Neuronal stem cell (in vitro differentiated cells): Measurements from ENCODE around the gene PTGS1.

Source experiments
- DNase-seq: peaks from one replicate; pipeline ENCODE4 v3.0.0-alpha.2; 2013; ENCODE audit warnings: low spot score
- H2AFZ ChIP-seq: one replicate; pipeline ENCODE4 v1.6.1; 2013; ENCODE audit warnings: mild to moderate bottlenecking, low read length, inconsistent platforms
- H2AK5ac ChIP-seq: 2 replicates; pipeline ENCODE4 v1.6.1; 2013; ENCODE audit warnings: low read depth, mild to moderate bottlenecking, inconsistent platforms, low read length, moderate library complexity, mixed read lengths
- H2BK120ac ChIP-seq: 2 replicates; pipeline ENCODE4 v1.6.1; 2013; ENCODE audit warnings: low read depth, mild to moderate bottlenecking, inconsistent platforms, low read length, moderate library complexity, mixed read lengths
- H2BK12ac ChIP-seq: one replicate; pipeline ENCODE4 v1.6.1; 2013; ENCODE audit warnings: low read length, inconsistent platforms
- H2BK15ac ChIP-seq: 2 replicates; pipeline ENCODE4 v1.6.1; 2013; ENCODE audit warnings: mild to moderate bottlenecking, low read length, inconsistent platforms, mixed read lengths
- H2BK5ac ChIP-seq: one replicate; pipeline ENCODE4 v1.6.1; 2013; ENCODE audit warnings: inconsistent platforms, mild to moderate bottlenecking, low read length, moderate library complexity
- H3K14ac ChIP-seq: one replicate; pipeline ENCODE4 v1.6.1; 2013; ENCODE audit warnings: low read length, inconsistent platforms
- H3K18ac ChIP-seq: 2 replicates; pipeline ENCODE4 v1.6.1; 2013; ENCODE audit warnings: low read length, inconsistent platforms
- H3K23ac ChIP-seq: 2 replicates; pipeline ENCODE4 v1.6.1; 2013; ENCODE audit warnings: low read depth, mild to moderate bottlenecking, mixed read lengths, low read length, inconsistent platforms; ENCODE audit not compliant: poor library complexity
- H3K27ac ChIP-seq: replicated peaks from 3 replicates; pipeline ENCODE4 v1.5.1; 2013; ENCODE audit warnings: low read length, inconsistent platforms
- H3K27me3 ChIP-seq, 3 experiments: 2 replicates each; pipeline ENCODE4 v1.6.1; 2013; ENCODE audit warnings: low read length in 3 of 3, mild to moderate bottlenecking in 2 of 3, inconsistent platforms in 1 of 3, low read depth in 1 of 3, mixed read lengths in 1 of 3, moderate library complexity in 1 of 3; ENCODE audit not compliant: control insufficient read depth in 3 of 3, insufficient read depth in 3 of 3
- H3K36me3 ChIP-seq, 2 donors: replicated peaks in 1 of 2; 2 replicates each; pipeline ENCODE4 v1.6.1; 2013; ENCODE audit warnings: low read length in 2 of 2; ENCODE audit not compliant: control insufficient read depth in 2 of 2, insufficient read depth in 2 of 2
- H3K4ac ChIP-seq: 2 replicates; pipeline ENCODE4 v1.6.1; 2013; ENCODE audit warnings: inconsistent platforms, mild to moderate bottlenecking, low read length, moderate library complexity
- H3K4me1 ChIP-seq, 2 donors: 1 replicate in 1 of 2; 2 replicates in 1 of 2; pipeline ENCODE4 v1.6.1; 2013; ENCODE audit warnings: low read length in 2 of 2, low read depth in 1 of 2; ENCODE audit not compliant: control insufficient read depth in 2 of 2, insufficient read depth in 1 of 2
- H3K4me2 ChIP-seq: one replicate; pipeline ENCODE4 v1.6.1; 2013; ENCODE audit warnings: mild to moderate bottlenecking, low read length, inconsistent platforms; ENCODE audit not compliant: insufficient read depth, poor library complexity, severe bottlenecking
- H3K4me3 ChIP-seq, 2 donors: 2 replicates each; pipeline ENCODE4 v1.5.1; 2013; ENCODE audit warnings: low read length in 2 of 2, mild to moderate bottlenecking in 2 of 2, inconsistent platforms in 1 of 2, moderate library complexity in 1 of 2
- H3K79me1 ChIP-seq: one replicate; pipeline ENCODE4 v1.6.1; 2013; ENCODE audit warnings: low read depth, mild to moderate bottlenecking, inconsistent platforms, low read length, moderate library complexity
- H3K9ac ChIP-seq: one replicate; pipeline ENCODE4 v1.6.1; 2013; ENCODE audit warnings: mild to moderate bottlenecking, low read depth, low read length, inconsistent platforms; ENCODE audit not compliant: poor library complexity
- H3K9me3 ChIP-seq, 2 donors: replicated peaks in 1 of 2; 2 replicates each; pipeline versions ENCODE3 to v1.6.1; 2013; ENCODE audit warnings: low read length in 2 of 2, mild to moderate bottlenecking in 2 of 2, inconsistent platforms in 1 of 2, low read depth in 1 of 2, mixed read lengths in 1 of 2, moderate library complexity in 1 of 2; ENCODE audit not compliant: control insufficient read depth in 2 of 2, insufficient read depth in 1 of 2
- H4K8ac ChIP-seq: one replicate; pipeline ENCODE4 v1.6.1; 2013; ENCODE audit warnings: low read depth, mild to moderate bottlenecking, inconsistent platforms, low read length, moderate library complexity
- H4K91ac ChIP-seq: one replicate; pipeline ENCODE4 v1.6.1; 2013; ENCODE audit warnings: low read length, low read depth, mild to moderate bottlenecking, inconsistent platforms; ENCODE audit not compliant: poor library complexity
- WGBS, 2 donors: extraction: QIAGEN DNeasy Blood & Tissue Kit; methylation state at CpG; one replicate each; pipeline ENCODE4 v1.1.7; 2013; ENCODE audit warnings: missing lambda C conversion rate in 2 of 2, mixed read lengths in 1 of 2; ENCODE audit not compliant: insufficient read length in 2 of 2, insufficient replicate concordance in 1 of 2; ENCODE audit errors: extremely low coverage in 2 of 2; 5-methylcytosine and 5-hydroxymethylcytosine counted together

The PTGS1 gene

GRCh38 chr9:122346478-122347347, 24.1 kb upstream of the PTGS1 start:
- Histone ChIP-seq H3K23ac (peak overlapping the region; percentile 87), H2BK15ac (peak overlapping the region; percentile 96), H4K8ac (no peak overlapping the region), H4K91ac (no peak overlapping the region), H2BK120ac (no peak overlapping the region), H2AFZ (peak overlapping the region; percentile 91), H3K4me2 (peak overlapping the region; percentile 81), H2AK5ac (peak overlapping the region; percentile 67), H3K14ac (no peak overlapping the region), H3K4me1 (peaks cover 15% of the 10 kb centered on the region in 2 donors), H2BK12ac (peak overlapping the region; percentile 91), H3K4me3 (peak overlapping the region; percentile 49 to 80), H3K18ac (peak overlapping the region; percentile 98), H3K9ac (peak overlapping the region; percentile 86), H3K36me3 (no peaks in the 10 kb centered on the region), H2BK5ac (peak overlapping the region; percentile 59), H3K79me1 (no peaks in the 10 kb centered on the region), H3K27me3 (peaks cover 2 to 57% (median 14%) of the 10 kb centered on the region in 3 experiments), H3K4ac (no peak overlapping the region), H3K9me3 (peaks cover 0 to 1% of the 10 kb centered on the region in 2 donors), H3K27ac (no peak overlapping the region)
- WGBS, 2 donors, result no CpG with 5 or more reads among the region's 90 CpGs
- DNase-seq, result no peak

GRCh38 chr9:122347348-122348287, 23.2 kb upstream of the PTGS1 start:
- no peak for DNase-seq

DNA sequence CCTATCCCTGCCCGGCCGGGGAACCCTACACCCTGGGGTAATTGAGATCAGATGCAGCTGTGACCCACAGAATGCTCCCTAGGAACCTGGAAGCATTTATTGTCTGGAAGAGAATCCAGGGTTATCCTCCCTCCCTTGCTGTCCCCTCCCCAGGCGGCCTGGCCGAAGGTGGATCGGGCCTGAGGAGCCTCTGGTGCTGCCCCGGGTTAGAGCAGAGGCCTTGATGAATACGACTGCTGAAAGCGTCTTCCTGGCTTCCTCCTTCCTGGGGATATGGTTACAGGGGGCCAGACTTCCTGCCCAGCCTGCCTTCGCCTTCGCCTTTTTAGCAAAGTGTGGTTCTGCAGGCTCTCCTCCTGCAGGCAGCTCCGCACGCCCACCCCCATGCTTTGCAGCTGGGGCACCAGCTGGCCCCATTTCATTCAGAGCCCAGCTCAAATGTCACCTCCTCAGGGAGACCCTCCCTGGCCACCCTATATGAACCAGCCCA, 22.5 kb upstream of the PTGS1 start:
- no peak for DNase-seq
- H3K23ac ChIP-seq, result no peak overlapping the region
- H3K4me2 ChIP-seq, result no peak overlapping the region
- no peak overlapping the region for H3K14ac ChIP-seq
- no peak overlapping the region for H3K4ac ChIP-seq
- H3K9ac ChIP-seq, result no peak overlapping the region
- H3K4me3 ChIP-seq, result no peak overlapping the region
- peaks cover 6 to 15% of the 10 kb centered on the region in 2 donors for H3K4me1 ChIP-seq
- no peak overlapping the region for H2BK5ac ChIP-seq
- peaks cover 0 to 1% of the 10 kb centered on the region in 2 donors for H3K9me3 ChIP-seq
- peaks cover 2 to 48% (median 14%) of the 10 kb centered on the region in 3 experiments for H3K27me3 ChIP-seq
- no peak overlapping the region for H3K18ac ChIP-seq
- no CpG with 5 or more reads among the region's 12 CpGs for WGBS, 2 donors
- no peaks in the 10 kb centered on the region for H3K79me1 ChIP-seq
- no peak overlapping the region for H4K8ac ChIP-seq
- no peak overlapping the region for H2BK12ac ChIP-seq
- H2BK15ac ChIP-seq, result peak overlapping the region; percentile 44
- no peak overlapping the region for H2BK120ac ChIP-seq
- no peak overlapping the region for H4K91ac ChIP-seq
- H3K27ac ChIP-seq, result no peak overlapping the region
- no peaks in the 10 kb centered on the region for H3K36me3 ChIP-seq
- peak overlapping the region; percentile 71 for H2AFZ ChIP-seq
- H2AK5ac ChIP-seq, result no peak overlapping the region

More at GRCh38 chr9:122347348-122348287, 23.2 kb upstream of the PTGS1 start:
- Histone ChIP-seq H2BK12ac (no peak overlapping the region), H2AK5ac (no peak overlapping the region), H2BK5ac (peak overlapping the region; percentile 59), H3K27ac (no peak overlapping the region), H2BK120ac (no peak overlapping the region), H3K79me1 (no peaks in the 10 kb centered on the region), H3K18ac (peak overlapping the region; percentile 71), H3K23ac (peak overlapping the region; percentile 38), H3K27me3 (peaks cover 2 to 48% (median 14%) of the 10 kb centered on the region in 3 experiments), H4K8ac (no peak overlapping the region), H3K4me3 (peak overlapping the region; percentile 49 to 80), H4K91ac (no peak overlapping the region), H3K36me3 (no peaks in the 10 kb centered on the region), H3K9me3 (peaks cover 0 to 1% of the 10 kb centered on the region in 2 donors), H3K4ac (no peak overlapping the region), H3K9ac (peak overlapping the region; percentile 14), H3K4me1 (peaks cover 9 to 15% of the 10 kb centered on the region in 2 donors), H2AFZ (peak overlapping the region; percentile 91), H2BK15ac (peak overlapping the region; percentile 76), H3K4me2 (peak overlapping the region; percentile 81), H3K14ac (no peak overlapping the region)
- no CpG with 5 or more reads among the region's 16 CpGs for WGBS, 2 donors
